Adrenal gland (tissue), 5 donors: Measurements from ENCODE around the gene IL32.

Experiments
- CTCF ChIP-seq, 6 experiments: fragments of 450-650 bp in 4 of 6; fragments of 200-600 bp in 2 of 6; sonication (generic) in 1 of 6; IDR thresholded peaks; 1 replicate in 5 of 6; 2 replicates in 1 of 6; pipeline versions ENCODE4 v1.5.1 to v1.8.0; 2016 to 2021; ENCODE audit warnings: antibody characterized with exemption in 6 of 6, mild to moderate bottlenecking in 2 of 6, moderate library complexity in 1 of 6
- POLR2A ChIP-seq, 2 donors: fragments of 450-650 bp; IDR thresholded peaks; one replicate each; pipeline ENCODE4 v1.6.1; 2017; ENCODE audit warnings: antibody characterized with exemption in 2 of 2, mild to moderate bottlenecking in 2 of 2, moderate library complexity in 1 of 2
- donor health status: DM: no; HTN: no; CAD: no.

- TF ChIP-seq CTCF (IDR thresholded peaks at IDR 0.05) (no peak), POLR2A (IDR thresholded peaks at IDR 0.05) (no peak)
Measured at GRCh38 chr16:3086596-3087242, 21.3 kb downstream of the IL32 start.
